ENCODE data around the gene MEIOB. TPM values are rescaled to one million over a fixed set of nuclear protein-coding genes. Genes with fewer than 3 reads are reported as not detected.

MEIOB gene
- total RNA-seq, 1 donor from 2014 or later, result not detected

DNA sequence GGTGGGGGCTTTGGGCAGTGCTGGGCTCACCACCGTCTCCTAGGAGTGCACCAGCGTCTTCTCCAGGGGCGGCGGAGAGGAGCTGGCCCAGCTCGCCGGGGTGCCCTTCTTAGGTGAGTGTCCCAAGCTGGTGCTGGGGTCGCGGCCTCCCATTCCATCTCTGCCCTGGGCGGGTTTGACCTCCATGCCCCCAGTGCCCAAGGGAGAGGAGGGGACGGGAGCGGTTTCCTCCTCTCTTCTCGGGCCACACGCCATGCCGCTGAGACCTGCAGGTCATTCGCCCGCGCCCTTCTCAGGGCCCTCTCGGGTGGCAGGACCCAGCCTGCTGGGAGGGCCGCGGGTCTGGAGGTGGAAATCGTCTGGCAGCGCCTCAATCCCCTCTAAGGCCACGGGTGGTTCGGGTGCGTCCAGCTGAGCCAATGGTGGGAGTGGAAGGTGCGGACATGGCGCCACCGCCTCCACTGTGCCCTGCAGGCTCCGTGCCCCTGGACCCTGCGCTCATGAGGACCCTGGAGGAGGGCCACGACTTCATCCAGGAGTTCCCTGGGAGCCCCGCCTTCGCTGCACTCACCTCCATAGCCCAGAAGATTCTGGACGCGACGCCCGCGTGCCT lies 83.8 kb downstream of the MEIOB start:
- intact Hi-C loops (cut with micrococcal nuclease), result no loop called here
- DNase-seq, result no peak
- no peak overlapping the region for H3K4me3 ChIP-seq
- TF ChIP-seq, protein P1, sequence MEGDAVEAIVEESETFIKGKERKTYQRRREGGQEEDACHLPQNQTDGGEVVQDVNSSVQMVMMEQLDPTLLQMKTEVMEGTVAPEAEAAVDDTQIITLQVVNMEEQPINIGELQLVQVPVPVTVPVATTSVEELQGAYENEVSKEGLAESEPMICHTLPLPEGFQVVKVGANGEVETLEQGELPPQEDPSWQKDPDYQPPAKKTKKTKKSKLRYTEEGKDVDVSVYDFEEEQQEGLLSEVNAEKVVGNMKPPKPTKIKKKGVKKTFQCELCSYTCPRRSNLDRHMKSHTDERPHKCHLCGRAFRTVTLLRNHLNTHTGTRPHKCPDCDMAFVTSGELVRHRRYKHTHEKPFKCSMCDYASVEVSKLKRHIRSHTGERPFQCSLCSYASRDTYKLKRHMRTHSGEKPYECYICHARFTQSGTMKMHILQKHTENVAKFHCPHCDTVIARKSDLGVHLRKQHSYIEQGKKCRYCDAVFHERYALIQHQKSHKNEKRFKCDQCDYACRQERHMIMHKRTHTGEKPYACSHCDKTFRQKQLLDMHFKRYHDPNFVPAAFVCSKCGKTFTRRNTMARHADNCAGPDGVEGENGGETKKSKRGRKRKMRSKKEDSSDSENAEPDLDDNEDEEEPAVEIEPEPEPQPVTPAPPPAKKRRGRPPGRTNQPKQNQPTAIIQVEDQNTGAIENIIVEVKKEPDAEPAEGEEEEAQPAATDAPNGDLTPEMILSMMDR (IDR thresholded peaks at IDR 0.05; ENCODE audit: borderline replicate concordance), result no peak
- no peak overlapping the region for H3K27ac ChIP-seq (replicated peaks)
- peaks cover 32% of the 10 kb centered on the region for H3K4me1 ChIP-seq
- H3K9me3 ChIP-seq (replicated peaks), result no peaks in the 10 kb centered on the region
- no peaks in the 10 kb centered on the region for H3K27me3 ChIP-seq (ENCODE audit: low read depth)
- H3K36me3 ChIP-seq, result peaks cover 45% of the 10 kb centered on the region

DNA sequence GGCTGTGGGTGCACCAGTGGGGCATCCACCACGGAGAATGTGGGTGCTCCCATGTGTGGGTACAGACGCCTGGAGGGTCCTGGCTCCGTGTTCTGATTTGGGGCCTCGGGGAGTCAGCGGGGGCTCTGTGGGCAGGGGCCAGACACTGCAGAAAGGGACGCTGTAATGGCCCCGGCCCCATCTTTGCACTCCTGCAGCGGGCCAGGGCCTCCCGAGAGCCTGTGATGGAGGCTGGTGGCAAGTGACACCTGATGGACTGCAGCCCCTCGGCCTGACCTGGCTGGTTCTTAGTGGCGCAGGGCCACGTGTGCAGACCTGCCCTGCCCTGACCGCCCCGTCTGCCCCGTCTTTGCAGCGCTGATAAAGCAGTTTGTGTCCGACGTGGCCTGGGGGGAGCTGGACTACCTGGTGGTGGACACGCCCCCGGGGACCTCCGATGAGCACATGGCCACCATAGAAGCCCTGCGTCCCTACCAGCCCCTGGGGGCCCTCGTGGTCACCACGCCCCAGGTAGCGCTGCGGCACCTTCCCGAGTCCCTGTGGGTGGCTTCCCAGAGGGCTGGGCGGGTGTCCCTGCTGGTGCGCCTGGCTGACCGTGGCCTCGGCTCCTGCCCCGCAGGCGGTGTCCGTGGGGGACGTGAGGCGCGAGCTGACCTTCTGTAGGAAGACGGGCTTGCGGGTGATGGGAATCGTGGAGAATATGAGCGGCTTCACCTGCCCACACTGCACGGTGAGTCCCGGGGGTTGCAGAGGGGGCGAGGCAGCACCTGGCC lies 84.5 kb downstream of the MEIOB start:
- TF ChIP-seq, protein P1 (IDR thresholded peaks at IDR 0.05; ENCODE audit: borderline replicate concordance), result no peak
- H3K4me1 ChIP-seq, result peaks cover 35% of the 10 kb centered on the region
- H3K36me3 ChIP-seq, result peaks cover 42% of the 10 kb centered on the region
- intact Hi-C loops (cut with micrococcal nuclease), result no loop called here
- H3K4me3 ChIP-seq, result no peak overlapping the region
- H3K27ac ChIP-seq (replicated peaks), result no peak overlapping the region
- no peaks in the 10 kb centered on the region for H3K9me3 ChIP-seq (replicated peaks)
- DNase-seq, result peak; percentile 11
- no peaks in the 10 kb centered on the region for H3K27me3 ChIP-seq (ENCODE audit: low read depth)

DNA sequence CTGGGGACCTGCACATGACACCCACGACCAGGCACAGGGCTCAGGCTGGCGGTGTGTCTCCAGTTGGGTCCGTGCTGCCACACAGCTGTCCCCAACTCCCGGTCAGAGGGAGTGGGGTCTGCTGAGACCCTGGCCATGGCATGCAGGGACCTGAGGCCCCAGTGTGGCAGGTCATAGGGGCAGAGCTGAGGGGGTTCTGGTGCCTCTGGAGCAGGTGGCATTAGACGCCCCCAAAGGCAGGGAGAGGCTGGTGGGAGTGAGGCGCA lies 85.0 kb downstream of the MEIOB start:
- Histone ChIP-seq H3K27ac (replicated peaks) (no peak overlapping the region), H3K4me1 (peaks cover 38% of the 10 kb centered on the region), H3K4me3 (no peak overlapping the region), H3K27me3 (ENCODE audit: low read depth) (no peaks in the 10 kb centered on the region), H3K36me3 (peaks cover 40% of the 10 kb centered on the region), H3K9me3 (replicated peaks) (no peaks in the 10 kb centered on the region)
- intact Hi-C loops (cut with micrococcal nuclease), result no loop called here
- no peak for DNase-seq
- TF ChIP-seq, protein P1 (IDR thresholded peaks at IDR 0.05; ENCODE audit: borderline replicate concordance), result no peak

DNA sequence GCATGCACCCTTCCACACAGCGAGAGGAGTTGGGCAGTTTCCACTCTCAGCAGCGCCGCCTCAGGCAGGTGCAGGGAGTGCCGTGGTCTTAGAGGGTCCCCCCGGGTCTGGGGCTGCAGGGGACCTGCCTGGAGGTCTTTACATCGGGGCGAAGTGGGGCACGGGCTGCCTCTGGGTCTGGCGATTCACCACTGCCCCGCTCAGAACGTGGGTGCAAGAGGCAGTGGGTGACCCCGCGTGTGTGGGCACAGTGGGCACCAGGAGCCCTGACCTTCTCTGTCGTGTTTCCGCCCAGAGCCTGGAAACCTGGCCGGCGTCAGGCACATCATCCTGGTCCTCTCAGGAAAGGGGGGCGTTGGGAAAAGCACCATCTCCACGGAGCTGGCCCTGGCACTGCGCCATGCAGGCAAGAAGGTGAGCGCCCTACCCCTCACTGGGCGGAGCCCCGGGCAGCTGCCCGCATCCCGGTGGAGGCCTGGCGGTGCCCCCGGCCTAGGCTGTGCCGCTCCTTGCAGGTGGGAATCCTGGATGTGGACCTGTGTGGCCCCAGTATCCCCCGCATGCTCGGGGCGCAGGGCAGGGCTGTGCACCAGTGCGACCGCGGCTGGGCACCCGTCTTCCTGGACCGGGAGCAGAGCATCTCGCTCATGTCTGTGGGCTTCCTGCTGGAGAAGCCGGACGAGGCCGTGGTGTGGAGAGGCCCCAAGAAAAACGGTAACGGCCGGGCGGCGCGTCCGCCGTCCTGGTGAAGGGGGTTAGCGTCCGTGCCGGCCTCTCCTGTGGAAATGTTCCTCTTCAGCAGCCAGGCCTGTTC lies 85.5 kb downstream of the MEIOB start:
- no peaks in the 10 kb centered on the region for H3K27me3 ChIP-seq (ENCODE audit: low read depth)
- TF ChIP-seq, protein P1 (IDR thresholded peaks at IDR 0.05; ENCODE audit: borderline replicate concordance), result no peak
- peaks cover 38% of the 10 kb centered on the region for H3K36me3 ChIP-seq
- peaks cover 43% of the 10 kb centered on the region for H3K4me1 ChIP-seq
- no peak overlapping the region for H3K4me3 ChIP-seq
- no peaks in the 10 kb centered on the region for H3K9me3 ChIP-seq (replicated peaks)
- no peak overlapping the region for H3K27ac ChIP-seq (replicated peaks)
- peak; percentile 13 for DNase-seq
- intact Hi-C loops (cut with micrococcal nuclease), result no loop called here

DNA sequence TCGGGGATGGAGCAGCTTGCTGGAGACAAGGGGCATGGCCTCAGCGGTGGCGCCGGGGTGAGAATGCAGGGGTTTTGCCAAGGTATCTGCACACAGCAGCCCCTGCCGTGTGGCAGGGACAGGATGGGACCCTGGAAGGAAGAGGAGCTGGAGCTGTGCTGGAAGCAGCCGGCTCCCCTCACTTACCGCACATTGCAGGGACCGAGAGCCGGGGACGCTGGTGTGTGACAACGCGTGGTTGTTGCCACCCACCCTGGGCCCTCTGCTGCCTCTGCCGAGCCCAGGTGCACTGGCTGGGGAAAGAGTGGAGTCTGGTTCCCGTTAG lies 86.2 kb downstream of the MEIOB start:
- DNase-seq, result peak; percentile 8
- intact Hi-C loops (cut with micrococcal nuclease), result no loop called here
- Histone ChIP-seq H3K36me3 (peaks cover 40% of the 10 kb centered on the region), H3K4me1 (peaks cover 50% of the 10 kb centered on the region), H3K27ac (replicated peaks) (no peak overlapping the region), H3K9me3 (replicated peaks) (no peaks in the 10 kb centered on the region), H3K4me3 (no peak overlapping the region), H3K27me3 (ENCODE audit: low read depth) (no peaks in the 10 kb centered on the region)
- TF ChIP-seq, protein P1 (IDR thresholded peaks at IDR 0.05; ENCODE audit: borderline replicate concordance), result no peak
